Stimulated activated naive B cell treated with anti-CD40 and anti-IgM and Interleukin-4, amounts not matched to agents 10 μg/mL and 1 μg/mL and 100 μg/mL, for 72 hours (primary cell): ENCODE measurements around the gene OR7G3.

ENCODE experiments used
- ATAC-seq, 2 donors: fragments of 150-1000 bp; cut with Tn5 transposase; replicated peaks; 2 replicates each; pipeline ENCODE4 v1.10.0; 2021; ENCODE audit warnings: moderate library complexity in 1 of 2
- DNase-seq: peaks from one replicate; pipeline ENCODE4 v3.0.0; 2021
- H3K27ac Mint-ChIP-seq: one replicate; pipeline ENCODE4 v1.8.0; 2022; ENCODE audit warnings: mild to moderate bottlenecking, mixed read lengths
- H3K27me3 Mint-ChIP-seq, 2 donors: one replicate each; pipeline ENCODE4 v1.8.0; 2022; ENCODE audit warnings: mixed read lengths in 2 of 2
- H3K36me3 Mint-ChIP-seq, 2 donors: one replicate each; pipeline ENCODE4 v1.8.0; 2022; ENCODE audit warnings: mixed read lengths in 2 of 2, mild to moderate bottlenecking in 1 of 2
- H3K4me1 Mint-ChIP-seq, 2 donors: one replicate each; pipeline ENCODE4 v1.8.0; 2022; ENCODE audit warnings: mixed read lengths in 2 of 2, mild to moderate bottlenecking in 1 of 2
- H3K4me3 Mint-ChIP-seq, 2 donors: one replicate each; pipeline ENCODE4 v1.8.0; 2022; ENCODE audit warnings: mild to moderate bottlenecking in 2 of 2, mixed read lengths in 2 of 2, moderate library complexity in 1 of 2
- H3K9me3 Mint-ChIP-seq, 2 donors: one replicate each; pipeline ENCODE4 v1.8.0; 2022; ENCODE audit warnings: mixed read lengths in 2 of 2, mild to moderate bottlenecking in 1 of 2

The OR7G3 gene

GRCh38 chr19:9140159-9140874 lies 13.6 kb upstream of the OR7G3 start, which contains the start of gene ZNF317:
ZNF317 (plus strand) TSS chr19:9140397; CDS start chr19:9156017, 15,620 bp downstream.
- ATAC-seq: peak; percentile 94 to 96
- Mint-ChIP-seq H3K27ac (peak within 1 kb of the TSS; percentile 99), H3K4me3 (peak within 1 kb of the TSS; percentile 96 to 99), H3K27me3 (no peaks in the 10 kb centered on the region), H3K36me3 (peaks cover 25 to 30% of the 10 kb centered on the region in 2 donors), H3K4me1 (peaks cover 9 to 44% of the 10 kb centered on the region in 2 donors), H3K9me3 (peaks cover 4 to 6% of the 10 kb centered on the region in 2 donors)
- DNase-seq: peak; percentile 87

- DNase-seq (no peak), ATAC-seq (peak; percentile 5 to 6)
- H3K36me3 Mint-ChIP-seq: peaks cover 19 to 24% of the 10 kb centered on the region in 2 donors
- peaks cover 2 to 4% of the 10 kb centered on the region in 2 donors for H3K9me3 Mint-ChIP-seq
- no peaks in the 10 kb centered on the region for H3K27me3 Mint-ChIP-seq
- peak overlapping the region; percentile 96 to 99 for H3K4me3 Mint-ChIP-seq
- peaks cover 9 to 41% of the 10 kb centered on the region in 2 donors for H3K4me1 Mint-ChIP-seq
- peak overlapping the region; percentile 99 for H3K27ac Mint-ChIP-seq
Observed at GRCh38 chr19:9139609-9140158, 12.9 kb upstream of the OR7G3 start.

GRCh38 chr19:9132422-9132821 lies 5.7 kb upstream of the OR7G3 start:
- DNase-seq (no peak), ATAC-seq (peak in 1 of 2 donors; percentile 39)
- Mint-ChIP-seq H3K36me3 (no peaks in the 10 kb centered on the region), H3K4me3 (no peak overlapping the region), H3K27me3 (peaks cover 3 to 8% of the 10 kb centered on the region in 2 donors), H3K27ac (no peak overlapping the region), H3K4me1 (peaks cover 8 to 18% of the 10 kb centered on the region in 2 donors), H3K9me3 (no peaks in the 10 kb centered on the region)

- peaks cover 18 to 23% of the 10 kb centered on the region in 2 donors for H3K27me3 Mint-ChIP-seq
Observed at GRCh38 chr19:9130965-9131364, 4.2 kb upstream of the OR7G3 start.

GRCh38 chr19:9128171-9128570 lies 1.4 kb upstream of the OR7G3 start:
- H3K36me3 Mint-ChIP-seq: no peaks in the 10 kb centered on the region
- no peak overlapping the region for H3K27ac Mint-ChIP-seq
- peaks cover 25 to 35% of the 10 kb centered on the region in 2 donors for H3K27me3 Mint-ChIP-seq
- no peak overlapping the region for H3K4me3 Mint-ChIP-seq
- no peak for DNase-seq
- no peaks in the 10 kb centered on the region for H3K9me3 Mint-ChIP-seq
- peaks cover 11 to 12% of the 10 kb centered on the region in 2 donors for H3K4me1 Mint-ChIP-seq
- no peak for ATAC-seq

More at GRCh38 chr19:9130965-9131364, 4.2 kb upstream of the OR7G3 start:
- H3K4me3 Mint-ChIP-seq: no peak overlapping the region
- no peaks in the 10 kb centered on the region for H3K9me3 Mint-ChIP-seq
- peak overlapping the region; percentile 85 for H3K27ac Mint-ChIP-seq
- no peaks in the 10 kb centered on the region for H3K36me3 Mint-ChIP-seq
- no peak for DNase-seq
- ATAC-seq: peak; percentile 87 to 94
- H3K4me1 Mint-ChIP-seq: peaks cover 11 to 12% of the 10 kb centered on the region in 2 donors

GRCh38 chr19:9116547-9116946 lies 10.2 kb downstream of the OR7G3 start:
- Mint-ChIP-seq H3K4me1 (no peaks in the 10 kb centered on the region), H3K27ac (no peak overlapping the region), H3K36me3 (no peaks in the 10 kb centered on the region), H3K9me3 (peaks cover 0 to 2% of the 10 kb centered on the region in 2 donors), H3K27me3 (peaks cover 21 to 25% of the 10 kb centered on the region in 2 donors), H3K4me3 (no peak overlapping the region)
- ATAC-seq: no peak
- no peak for DNase-seq

GRCh38 chr19:9115307-9115813 lies 11.4 kb downstream of the OR7G3 start, which contains the start of gene OR7G1:
OR7G1 (minus strand) TSS chr19:9115763; CDS start chr19:9115763, 0 bp downstream.
- Mint-ChIP-seq H3K27ac (no peak within 1 kb of the TSS), H3K27me3 (peaks cover 21 to 22% of the 10 kb centered on the region in 2 donors)
- ATAC-seq: no peak

GRCh38 chr19:9109959-9110358 lies 16.8 kb downstream of the OR7G3 start:
- Mint-ChIP-seq H3K27me3 (peaks cover 19 to 41% of the 10 kb centered on the region in 2 donors), H3K36me3 (no peaks in the 10 kb centered on the region), H3K9me3 (no peaks in the 10 kb centered on the region), H3K4me3 (no peak overlapping the region), H3K27ac (no peak overlapping the region), H3K4me1 (no peaks in the 10 kb centered on the region)
- ATAC-seq (no peak), DNase-seq (no peak)

More at GRCh38 chr19:9115307-9115813, 11.4 kb downstream of the OR7G3 start, which contains the start of gene OR7G1:
- no peak for DNase-seq
- no peaks in the 10 kb centered on the region for H3K36me3 Mint-ChIP-seq
- no peak within 1 kb of the TSS for H3K4me3 Mint-ChIP-seq
- H3K4me1 Mint-ChIP-seq: no peaks in the 10 kb centered on the region
- H3K9me3 Mint-ChIP-seq: no peaks in the 10 kb centered on the region

GRCh38 chr19:9107375-9107774 lies 19.4 kb downstream of the OR7G3 start, which contains the start of gene OR7G2:
OR7G2 (minus strand) TSS chr19:9107475; CDS start chr19:9103243, 4,232 bp downstream.
- Mint-ChIP-seq H3K36me3 (no peaks in the 10 kb centered on the region), H3K9me3 (no peaks in the 10 kb centered on the region), H3K4me1 (no peaks in the 10 kb centered on the region), H3K27me3 (peaks cover 18 to 37% of the 10 kb centered on the region in 2 donors), H3K4me3 (no peak within 1 kb of the TSS), H3K27ac (no peak within 1 kb of the TSS)
- DNase-seq: no peak
- ATAC-seq: no peak

- Mint-ChIP-seq H3K36me3 (no peaks in the 10 kb centered on the region), H3K27ac (no peak within 1 kb of the TSS), H3K27me3 (peaks cover 23 to 26% of the 10 kb centered on the region in 2 donors), H3K4me1 (no peaks in the 10 kb centered on the region), H3K4me3 (no peak within 1 kb of the TSS), H3K9me3 (no peaks in the 10 kb centered on the region)
- ATAC-seq: no peak
- DNase-seq: no peak
Observed at GRCh38 chr19:9086761-9087160, 40.0 kb downstream of the OR7G3 start, which contains the start of gene OR1M1. OR1M1 (plus strand) TSS chr19:9087061; CDS start chr19:9093245, 6,184 bp downstream.

GRCh38 chr19:9078651-9079050 lies 48.1 kb downstream of the OR7G3 start:
- no peak for ATAC-seq

GRCh38 chr19:9076901-9077300 lies 49.8 kb downstream of the OR7G3 start:
- DNase-seq: no peak
- H3K9me3 Mint-ChIP-seq: no peaks in the 10 kb centered on the region

More at GRCh38 chr19:9078651-9079050, 48.1 kb downstream of the OR7G3 start:
- H3K4me3 Mint-ChIP-seq: no peak overlapping the region
- DNase-seq: no peak
- no peaks in the 10 kb centered on the region for H3K9me3 Mint-ChIP-seq
- H3K4me1 Mint-ChIP-seq: peaks cover 0 to 4% of the 10 kb centered on the region in 2 donors
- no peak overlapping the region for H3K27ac Mint-ChIP-seq
- H3K27me3 Mint-ChIP-seq: peaks cover 5% of the 10 kb centered on the region in 2 donors
- H3K36me3 Mint-ChIP-seq: no peaks in the 10 kb centered on the region

More at GRCh38 chr19:9076901-9077300, 49.8 kb downstream of the OR7G3 start:
- Mint-ChIP-seq H3K27me3 (no peaks in the 10 kb centered on the region), H3K4me3 (no peak overlapping the region), H3K27ac (no peak overlapping the region), H3K36me3 (no peaks in the 10 kb centered on the region), H3K4me1 (peaks cover 0 to 4% of the 10 kb centered on the region in 2 donors)
- ATAC-seq: no peak
